HepG2 (cell line): ENCODE data around the gene SLC2A5. TPM values are rescaled to one million over a fixed set of nuclear protein-coding genes. Genes with fewer than 3 reads are reported as not detected.

ENCODE experiments used
- CCAR2 ChIP-seq: fragments of 200-400 bp; formaldehyde crosslinking; optimal IDR thresholded peaks from 2 replicates; pipeline ENCODE3; 2018; ENCODE audit warnings: low read depth, mild to moderate bottlenecking, low read length, moderate library complexity
- MAFG ChIP-seq: sonication (generic); formaldehyde crosslinking; IDR thresholded peaks from 2 replicates; pipeline ENCODE4 v1.5.1; 2020; ENCODE audit warnings: mild to moderate bottlenecking, missing genetic modification reagents
- RBM22 ChIP-seq: fragments of 200-400 bp; formaldehyde crosslinking; optimal IDR thresholded peaks from 2 replicates; pipeline ENCODE3; 2017; ENCODE audit warnings: mild to moderate bottlenecking, low read length, moderate library complexity
- RELA ChIP-seq: sonication (generic); formaldehyde crosslinking; IDR thresholded peaks from 2 replicates; pipeline ENCODE4 v1.4.0; 2020; ENCODE audit warnings: missing genetic modification reagents
- TEAD2 ChIP-seq: sonication (generic); formaldehyde crosslinking; IDR thresholded peaks from 2 replicates; pipeline ENCODE4 v1.9.0; 2021; ENCODE audit warnings: missing genetic modification reagents
- ZFX ChIP-seq: sonication (generic); formaldehyde crosslinking; IDR thresholded peaks from 2 replicates; pipeline ENCODE4 v1.4.0; 2020; ENCODE audit warnings: mild to moderate bottlenecking, low read depth, missing genetic modification reagents, moderate library complexity
- ZNF224 ChIP-seq: sonication (generic); formaldehyde crosslinking; IDR thresholded peaks from 2 replicates; pipeline ENCODE4 v1.5.0; 2020; ENCODE audit warnings: mild to moderate bottlenecking, missing genetic modification reagents
- ZNF253 ChIP-seq: sonication (generic); formaldehyde crosslinking; IDR thresholded peaks from 2 replicates; pipeline ENCODE4 v1.8.0; 2022; ENCODE audit warnings: mild to moderate bottlenecking, missing genetic modification reagents, borderline replicate concordance
- ZNF720 ChIP-seq: sonication (generic); formaldehyde crosslinking; IDR thresholded peaks from 2 replicates; pipeline ENCODE4 v1.4.0; 2020; ENCODE audit warnings: missing genetic modification reagents
- polyA plus RNA-seq, 8 experiments: library from polyadenylated mRNA; depleted of rRNA in 3 of 8; stranded (reverse) in 7 of 8; unstranded in 1 of 8; fragments of >200 nt; fragmentation: Illumina TruSeq in 4 of 8; extraction: Trizol in 4 of 8; gene quantifications; 2 replicates each; pipeline versions ENCODE4 v1.2.1 to v1.2.3, GENCODE V29; 2011 to 2016; ENCODE audit warnings: low read depth in 4 of 8, missing spikeins in 1 of 8, mixed read lengths in 1 of 8; ENCODE audit not compliant: insufficient read depth in 1 of 8
- total RNA-seq, 5 experiments: library from RNA; depleted of rRNA; stranded (reverse); fragments of >200 nt; fragmentation: Illumina TruSeq; extraction: Trizol; gene quantifications; 2 replicates each; pipeline ENCODE4 v1.2.3, GENCODE V29; 2016; ENCODE audit warnings: low read depth in 1 of 5
- TF ChIP-seq, protein P1 (sequence below): sonication (generic); formaldehyde crosslinking; IDR thresholded peaks from 2 replicates; pipeline ENCODE4 v1.8.0; 2022; ENCODE audit warnings: low read depth, missing genetic modification reagents
- TF ChIP-seq, protein P2 (sequence below): sonication (generic); formaldehyde crosslinking; IDR thresholded peaks from 2 replicates; pipeline ENCODE4 v1.5.0; 2020; ENCODE audit warnings: missing genetic modification reagents, mild to moderate bottlenecking, borderline replicate concordance
- TF ChIP-seq, protein P3 (sequence below): sonication (generic); formaldehyde crosslinking; IDR thresholded peaks from 2 replicates; pipeline ENCODE4 v1.9.0; 2021; ENCODE audit warnings: missing genetic modification reagents, borderline replicate concordance
- TF ChIP-seq, protein P4 (sequence below): sonication (generic); formaldehyde crosslinking; IDR thresholded peaks from 2 replicates; pipeline ENCODE4 v1.5.0; 2020; ENCODE audit warnings: mild to moderate bottlenecking, missing genetic modification reagents, borderline replicate concordance
- TF ChIP-seq, protein P5 (sequence below): sonication (generic); formaldehyde crosslinking; IDR thresholded peaks from 2 replicates; pipeline ENCODE4 v1.4.0; 2020; ENCODE audit warnings: missing genetic modification reagents

SLC2A5 gene
- total and polyA plus RNA-seq, 2 of the 13 experiments (the other 11 are each of a cell fraction or from before 2014, with no cell fraction given), result 0.04 to 0.54 TPM

DNA sequence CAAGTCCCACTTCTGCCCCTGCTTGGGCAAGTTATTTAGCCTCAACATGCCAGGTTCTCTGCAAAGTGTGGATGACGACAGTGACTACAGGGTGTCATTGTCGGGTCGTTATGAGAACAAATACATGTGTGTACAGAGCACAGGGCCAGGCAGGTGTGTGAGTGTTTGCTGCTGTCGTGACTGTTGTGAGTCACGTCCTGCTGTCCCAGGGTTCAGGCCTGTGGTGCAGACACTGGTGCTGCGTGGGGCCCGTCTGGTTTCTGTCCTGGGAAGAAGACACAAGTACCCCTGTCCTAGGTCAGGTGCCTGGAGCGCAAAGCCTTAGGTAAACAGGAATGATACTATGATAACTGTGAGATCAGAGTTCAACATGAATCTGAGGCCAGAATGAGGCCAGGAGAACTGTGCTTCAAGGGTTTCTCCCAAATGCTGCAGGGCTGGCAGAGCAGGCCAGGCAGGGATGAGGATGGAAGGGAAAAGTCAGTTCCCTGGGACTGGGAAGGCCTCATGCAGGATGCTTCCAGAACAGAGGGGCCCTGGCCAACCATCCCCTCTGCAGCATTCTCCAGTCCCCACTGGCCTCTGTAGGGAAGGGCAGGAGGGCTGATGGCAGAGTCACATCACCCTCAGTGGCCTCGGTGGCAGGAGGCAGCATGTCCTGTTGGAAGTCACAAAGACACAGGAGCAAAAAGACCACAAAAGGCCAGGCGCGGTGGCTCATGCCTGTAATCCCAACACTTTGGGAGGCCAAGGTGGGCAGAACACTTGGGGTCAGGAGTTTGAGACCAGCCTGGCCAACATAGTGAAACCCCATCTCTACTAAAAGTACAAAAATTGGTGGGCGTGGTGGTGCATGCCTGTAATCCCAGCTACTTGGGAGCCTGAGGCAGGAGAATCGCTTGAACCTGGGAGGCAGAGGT is 43.8 kb upstream of the SLC2A5 start (continued):
- TF ChIP-seq, protein P1, sequence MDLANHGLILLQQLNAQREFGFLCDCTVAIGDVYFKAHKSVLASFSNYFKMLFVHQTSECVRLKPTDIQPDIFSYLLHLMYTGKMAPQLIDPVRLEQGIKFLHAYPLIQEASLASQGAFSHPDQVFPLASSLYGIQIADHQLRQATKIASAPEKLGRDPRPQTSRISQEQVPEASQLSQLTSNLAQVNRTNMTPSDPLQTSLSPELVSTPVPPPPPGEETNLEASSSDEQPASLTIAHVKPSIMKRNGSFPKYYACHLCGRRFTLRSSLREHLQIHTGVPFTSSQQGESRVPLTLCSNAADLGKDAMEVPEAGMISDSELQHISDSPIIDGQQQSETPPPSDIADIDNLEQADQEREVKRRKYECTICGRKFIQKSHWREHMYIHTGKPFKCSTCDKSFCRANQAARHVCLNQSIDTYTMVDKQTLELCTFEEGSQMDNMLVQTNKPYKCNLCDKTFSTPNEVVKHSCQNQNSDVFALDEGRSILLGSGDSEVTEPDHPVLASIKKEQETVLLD (CRISPR knock-in tag), result no peak; the same call in 1 of the 2 replicates
- TF ChIP-seq, protein P2, sequence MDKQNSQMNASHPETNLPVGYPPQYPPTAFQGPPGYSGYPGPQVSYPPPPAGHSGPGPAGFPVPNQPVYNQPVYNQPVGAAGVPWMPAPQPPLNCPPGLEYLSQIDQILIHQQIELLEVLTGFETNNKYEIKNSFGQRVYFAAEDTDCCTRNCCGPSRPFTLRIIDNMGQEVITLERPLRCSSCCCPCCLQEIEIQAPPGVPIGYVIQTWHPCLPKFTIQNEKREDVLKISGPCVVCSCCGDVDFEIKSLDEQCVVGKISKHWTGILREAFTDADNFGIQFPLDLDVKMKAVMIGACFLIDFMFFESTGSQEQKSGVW (CRISPR knock-in tag), result no peak
- TF ChIP-seq, protein P3, sequence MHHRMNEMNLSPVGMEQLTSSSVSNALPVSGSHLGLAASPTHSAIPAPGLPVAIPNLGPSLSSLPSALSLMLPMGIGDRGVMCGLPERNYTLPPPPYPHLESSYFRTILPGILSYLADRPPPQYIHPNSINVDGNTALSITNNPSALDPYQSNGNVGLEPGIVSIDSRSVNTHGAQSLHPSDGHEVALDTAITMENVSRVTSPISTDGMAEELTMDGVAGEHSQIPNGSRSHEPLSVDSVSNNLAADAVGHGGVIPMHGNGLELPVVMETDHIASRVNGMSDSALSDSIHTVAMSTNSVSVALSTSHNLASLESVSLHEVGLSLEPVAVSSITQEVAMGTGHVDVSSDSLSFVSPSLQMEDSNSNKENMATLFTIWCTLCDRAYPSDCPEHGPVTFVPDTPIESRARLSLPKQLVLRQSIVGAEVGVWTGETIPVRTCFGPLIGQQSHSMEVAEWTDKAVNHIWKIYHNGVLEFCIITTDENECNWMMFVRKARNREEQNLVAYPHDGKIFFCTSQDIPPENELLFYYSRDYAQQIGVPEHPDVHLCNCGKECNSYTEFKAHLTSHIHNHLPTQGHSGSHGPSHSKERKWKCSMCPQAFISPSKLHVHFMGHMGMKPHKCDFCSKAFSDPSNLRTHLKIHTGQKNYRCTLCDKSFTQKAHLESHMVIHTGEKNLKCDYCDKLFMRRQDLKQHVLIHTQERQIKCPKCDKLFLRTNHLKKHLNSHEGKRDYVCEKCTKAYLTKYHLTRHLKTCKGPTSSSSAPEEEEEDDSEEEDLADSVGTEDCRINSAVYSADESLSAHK, result no peak
- TF ChIP-seq ZNF720 (CRISPR knock-in tag) (no peak), TEAD2 (CRISPR knock-in tag) (no peak), ZNF253 (CRISPR knock-in tag) (no peak), RELA (CRISPR knock-in tag) (no peak; the same call in 1 of the 2 replicates), ZNF224 (CRISPR knock-in tag) (0 out of 2 replicates have a peak, but pooled peaks have one; percentile 82), RBM22 (no peak), ZFX (CRISPR knock-in tag) (peak; percentile 94), CCAR2 (no peak), MAFG (no peak)
- TF ChIP-seq, protein P4, sequence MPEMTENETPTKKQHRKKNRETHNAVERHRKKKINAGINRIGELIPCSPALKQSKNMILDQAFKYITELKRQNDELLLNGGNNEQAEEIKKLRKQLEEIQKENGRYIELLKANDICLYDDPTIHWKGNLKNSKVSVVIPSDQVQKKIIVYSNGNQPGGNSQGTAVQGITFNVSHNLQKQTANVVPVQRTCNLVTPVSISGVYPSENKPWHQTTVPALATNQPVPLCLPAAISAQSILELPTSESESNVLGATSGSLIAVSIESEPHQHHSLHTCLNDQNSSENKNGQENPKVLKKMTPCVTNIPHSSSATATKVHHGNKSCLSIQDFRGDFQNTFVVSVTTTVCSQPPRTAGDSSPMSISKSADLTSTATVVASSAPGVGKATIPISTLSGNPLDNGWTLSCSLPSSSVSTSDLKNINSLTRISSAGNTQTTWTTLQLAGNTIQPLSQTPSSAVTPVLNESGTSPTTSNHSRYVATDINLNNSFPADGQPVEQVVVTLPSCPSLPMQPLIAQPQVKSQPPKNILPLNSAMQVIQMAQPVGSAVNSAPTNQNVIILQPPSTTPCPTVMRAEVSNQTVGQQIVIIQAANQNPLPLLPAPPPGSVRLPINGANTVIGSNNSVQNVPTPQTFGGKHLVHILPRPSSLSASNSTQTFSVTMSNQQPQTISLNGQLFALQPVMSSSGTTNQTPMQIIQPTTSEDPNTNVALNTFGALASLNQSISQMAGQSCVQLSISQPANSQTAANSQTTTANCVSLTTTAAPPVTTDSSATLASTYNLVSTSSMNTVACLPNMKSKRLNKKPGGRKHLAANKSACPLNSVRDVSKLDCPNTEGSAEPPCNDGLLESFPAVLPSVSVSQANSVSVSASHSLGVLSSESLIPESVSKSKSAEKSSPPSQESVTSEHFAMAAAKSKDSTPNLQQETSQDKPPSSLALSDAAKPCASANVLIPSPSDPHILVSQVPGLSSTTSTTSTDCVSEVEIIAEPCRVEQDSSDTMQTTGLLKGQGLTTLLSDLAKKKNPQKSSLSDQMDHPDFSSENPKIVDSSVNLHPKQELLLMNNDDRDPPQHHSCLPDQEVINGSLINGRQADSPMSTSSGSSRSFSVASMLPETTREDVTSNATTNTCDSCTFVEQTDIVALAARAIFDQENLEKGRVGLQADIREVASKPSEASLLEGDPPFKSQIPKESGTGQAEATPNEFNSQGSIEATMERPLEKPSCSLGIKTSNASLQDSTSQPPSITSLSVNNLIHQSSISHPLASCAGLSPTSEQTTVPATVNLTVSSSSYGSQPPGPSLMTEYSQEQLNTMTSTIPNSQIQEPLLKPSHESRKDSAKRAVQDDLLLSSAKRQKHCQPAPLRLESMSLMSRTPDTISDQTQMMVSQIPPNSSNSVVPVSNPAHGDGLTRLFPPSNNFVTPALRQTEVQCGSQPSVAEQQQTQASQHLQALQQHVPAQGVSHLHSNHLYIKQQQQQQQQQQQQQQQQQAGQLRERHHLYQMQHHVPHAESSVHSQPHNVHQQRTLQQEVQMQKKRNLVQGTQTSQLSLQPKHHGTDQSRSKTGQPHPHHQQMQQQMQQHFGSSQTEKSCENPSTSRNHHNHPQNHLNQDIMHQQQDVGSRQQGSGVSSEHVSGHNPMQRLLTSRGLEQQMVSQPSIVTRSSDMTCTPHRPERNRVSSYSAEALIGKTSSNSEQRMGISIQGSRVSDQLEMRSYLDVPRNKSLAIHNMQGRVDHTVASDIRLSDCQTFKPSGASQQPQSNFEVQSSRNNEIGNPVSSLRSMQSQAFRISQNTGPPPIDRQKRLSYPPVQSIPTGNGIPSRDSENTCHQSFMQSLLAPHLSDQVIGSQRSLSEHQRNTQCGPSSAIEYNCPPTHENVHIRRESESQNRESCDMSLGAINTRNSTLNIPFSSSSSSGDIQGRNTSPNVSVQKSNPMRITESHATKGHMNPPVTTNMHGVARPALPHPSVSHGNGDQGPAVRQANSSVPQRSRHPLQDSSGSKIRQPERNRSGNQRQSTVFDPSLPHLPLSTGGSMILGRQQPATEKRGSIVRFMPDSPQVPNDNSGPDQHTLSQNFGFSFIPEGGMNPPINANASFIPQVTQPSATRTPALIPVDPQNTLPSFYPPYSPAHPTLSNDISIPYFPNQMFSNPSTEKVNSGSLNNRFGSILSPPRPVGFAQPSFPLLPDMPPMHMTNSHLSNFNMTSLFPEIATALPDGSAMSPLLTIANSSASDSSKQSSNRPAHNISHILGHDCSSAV, result no peak
- TF ChIP-seq, protein P5, sequence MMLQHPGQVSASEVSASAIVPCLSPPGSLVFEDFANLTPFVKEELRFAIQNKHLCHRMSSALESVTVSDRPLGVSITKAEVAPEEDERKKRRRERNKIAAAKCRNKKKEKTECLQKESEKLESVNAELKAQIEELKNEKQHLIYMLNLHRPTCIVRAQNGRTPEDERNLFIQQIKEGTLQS, result no peak
